NCI-H187 (cell line): ENCODE data around the gene TACC3.

Experiments used
- DNase-seq, 2 experiments: peaks; one replicate each; lab custom pipeline; 2025; lab: John Stamatoyannopoulos, UW

TACC3 gene

DNA sequence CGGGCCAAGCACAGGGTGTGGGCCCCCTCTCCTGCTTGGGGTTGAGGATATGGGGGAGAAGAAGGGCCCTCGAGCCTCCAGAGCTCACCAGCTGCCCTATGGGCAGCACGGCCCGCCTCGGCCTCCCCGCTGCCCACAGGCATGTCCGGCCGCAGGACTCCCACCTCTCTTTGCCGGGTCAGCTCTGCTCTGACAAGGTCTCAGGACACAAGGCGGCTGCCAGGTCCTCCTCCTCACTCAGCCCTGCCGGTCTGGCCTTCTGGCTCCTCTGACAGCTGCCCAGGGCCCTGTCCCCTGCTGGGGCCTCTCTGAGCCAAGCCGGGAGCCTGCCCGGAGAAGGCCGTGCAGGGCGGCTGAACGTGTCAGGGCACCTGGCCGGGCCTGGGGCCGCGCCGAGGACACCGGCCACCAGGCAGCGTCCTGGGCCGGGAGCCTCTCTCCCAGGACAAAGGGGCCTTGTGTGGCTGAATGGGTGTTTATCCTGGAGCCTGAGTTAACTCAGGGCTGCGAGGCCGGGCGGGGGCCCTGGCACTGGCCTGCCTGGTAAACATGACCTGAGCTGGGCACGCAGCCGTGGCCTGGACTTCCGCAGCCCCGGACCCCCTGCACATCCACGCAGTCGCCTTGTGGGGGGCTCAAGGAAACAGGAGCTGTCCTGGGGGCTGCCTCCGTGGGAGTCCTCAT, 25.7 kb downstream of the TACC3 start:
- no peak for DNase-seq

DNA sequence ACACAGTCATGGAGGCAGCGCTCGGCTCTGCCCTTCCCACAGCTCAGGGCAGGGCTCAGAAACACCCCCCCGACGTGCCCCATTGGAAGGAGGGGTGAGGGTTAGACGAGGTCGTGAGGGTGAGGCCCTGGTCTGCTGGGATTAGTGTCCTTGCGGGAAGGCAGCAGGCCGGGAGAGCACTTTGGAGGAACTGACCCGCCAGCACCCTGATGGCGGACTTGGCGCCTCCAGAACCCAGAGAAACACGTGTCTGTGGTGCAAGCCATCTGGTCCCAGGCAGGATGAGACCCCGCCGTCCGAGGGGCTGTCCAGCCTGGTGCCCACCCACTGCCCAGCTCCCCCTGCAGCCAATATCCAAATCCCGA, 26.3 kb downstream of the TACC3 start:
- no peak for DNase-seq

DNA sequence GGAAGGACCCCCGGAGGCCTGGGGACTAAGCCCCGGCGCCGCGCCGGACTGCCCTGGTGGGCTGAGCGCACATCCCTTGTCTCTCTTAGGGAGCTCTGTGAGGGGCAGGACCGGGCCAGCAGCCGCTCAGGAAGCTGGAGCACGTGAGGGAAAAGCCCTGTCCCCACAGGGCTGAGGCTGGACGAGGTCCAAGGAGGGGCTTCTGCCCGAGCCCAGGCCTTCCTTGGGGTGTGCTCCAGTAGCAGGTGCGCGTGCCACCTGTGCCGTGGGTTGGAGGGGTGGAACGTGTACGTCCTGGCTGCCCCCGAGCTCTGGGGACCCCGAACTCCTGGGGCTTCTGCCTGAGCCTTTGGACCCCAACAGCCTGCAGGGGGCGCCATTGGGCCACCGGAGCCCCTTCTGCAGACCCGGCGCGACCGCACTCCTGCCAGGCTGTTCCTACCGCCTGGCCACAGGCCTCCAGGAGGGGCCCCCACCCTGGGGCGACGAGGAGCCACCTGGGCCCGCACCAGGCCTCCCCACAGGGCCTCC, 27.2 kb downstream of the TACC3 start:
- peak; percentile 30 to 72 for DNase-seq

DNA sequence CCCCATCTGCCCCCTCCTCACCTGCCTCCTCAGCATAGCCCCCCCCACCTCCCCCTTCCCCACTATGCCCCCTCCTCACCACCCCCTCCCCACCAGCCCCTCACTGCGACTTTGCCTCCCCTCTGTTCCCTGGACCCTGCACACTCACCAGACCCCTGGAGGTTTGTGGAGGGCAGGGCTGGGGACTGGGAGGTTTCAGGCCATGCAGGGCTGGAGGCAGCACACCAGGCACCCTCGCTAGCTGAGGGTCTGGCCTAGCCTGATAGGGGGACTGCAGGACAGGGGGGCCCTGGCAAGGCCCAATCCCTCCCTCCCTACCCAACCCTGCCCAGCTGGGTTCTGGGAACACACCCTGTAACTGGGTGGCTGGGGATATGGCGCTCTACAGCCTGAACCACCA, 28.0 kb downstream of the TACC3 start:
- no peak for DNase-seq

DNA sequence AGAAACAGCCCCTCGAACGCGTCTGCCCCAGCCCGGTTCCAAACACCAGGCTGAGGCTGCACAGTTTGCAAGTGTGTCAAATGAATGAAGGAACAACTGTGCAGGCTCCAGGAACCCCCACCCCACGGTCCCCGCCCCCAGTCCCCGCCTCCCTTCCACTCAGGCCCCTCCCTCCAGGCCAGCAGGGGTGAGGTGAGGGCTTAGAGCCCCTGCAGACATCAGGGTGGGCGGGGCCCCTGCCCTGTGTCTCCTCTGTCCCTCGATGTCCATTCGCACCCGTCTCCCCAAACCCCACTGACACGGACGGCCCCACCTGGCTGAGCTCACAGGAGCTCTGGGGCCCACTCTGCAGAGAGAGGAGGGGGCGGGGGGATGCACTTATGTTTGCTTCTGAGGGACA, 28.5 kb downstream of the TACC3 start:
- DNase-seq = no peak

DNA sequence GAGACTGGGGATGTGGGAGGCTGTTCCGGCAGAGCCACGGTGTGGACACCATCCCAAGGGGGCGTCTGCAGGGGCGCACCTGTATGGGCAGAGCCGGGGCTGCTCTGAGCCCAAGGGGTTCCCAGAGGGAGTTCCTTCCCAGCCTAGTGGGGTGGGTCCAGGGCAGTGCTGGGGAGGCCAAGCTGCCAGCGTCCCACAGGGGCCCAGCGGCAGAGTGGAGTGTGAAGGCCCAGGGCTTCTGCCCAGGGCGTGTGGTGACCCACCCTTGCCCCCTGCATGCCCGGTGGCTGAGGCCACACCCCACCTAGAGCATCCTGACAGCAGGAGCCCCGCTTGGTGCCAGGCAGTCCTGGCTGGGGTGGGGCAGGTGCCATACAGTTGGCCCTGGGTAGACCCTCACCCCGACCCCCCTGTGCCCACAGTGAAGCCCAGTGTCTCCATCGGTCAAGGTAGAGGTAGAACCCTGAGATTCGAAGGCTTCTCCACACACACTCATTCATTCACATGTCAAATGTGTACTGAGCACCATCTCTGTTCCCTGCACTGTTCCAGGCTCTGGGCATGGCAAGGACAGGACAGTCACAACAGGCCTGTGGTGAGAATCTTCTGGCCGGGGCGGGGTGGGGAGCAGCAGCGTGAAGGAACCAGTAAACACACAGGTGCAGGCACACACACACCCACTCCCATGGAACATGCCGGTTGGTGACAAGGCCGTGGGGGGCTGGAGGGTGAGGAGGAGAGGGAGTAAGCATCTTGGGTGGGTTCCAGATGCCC, 29.2 kb downstream of the TACC3 start:
- no peak for DNase-seq

DNA sequence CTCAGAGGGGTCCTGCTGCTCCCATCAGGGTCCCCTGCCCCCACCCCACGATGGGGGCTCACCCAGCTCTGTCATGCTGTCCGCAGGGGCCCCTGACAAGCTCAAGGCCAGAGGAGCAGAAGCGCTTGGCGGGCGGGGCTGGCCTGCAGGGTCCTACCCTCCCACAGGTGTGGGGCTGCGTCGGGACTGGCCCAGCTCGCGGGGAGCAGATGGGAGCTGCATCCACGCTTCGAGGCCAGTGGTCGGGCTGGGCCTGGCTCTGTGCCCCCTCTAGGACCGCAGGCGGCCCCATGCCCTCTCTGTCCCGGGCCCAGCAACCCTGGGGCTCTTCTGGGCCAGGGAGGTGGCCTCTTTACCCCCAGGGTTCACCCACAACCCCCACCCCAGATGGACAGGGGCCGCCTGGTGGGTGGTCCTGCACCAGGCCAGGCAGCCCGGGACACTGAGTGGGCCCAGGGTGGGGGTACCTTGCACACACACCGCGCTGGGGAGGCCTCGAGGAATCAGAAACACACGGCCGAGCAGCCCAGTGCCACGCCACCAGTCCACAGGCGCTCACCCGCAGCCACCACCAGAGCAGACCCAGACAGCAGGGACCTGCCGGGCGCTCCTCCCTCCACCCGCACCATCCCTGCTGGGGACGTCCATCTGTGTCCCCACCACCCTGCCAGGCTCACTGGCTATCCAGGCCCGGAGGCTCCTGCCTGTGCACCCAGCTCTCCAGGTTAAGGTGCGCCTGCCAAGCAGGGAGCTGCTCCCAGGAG, 30.0 kb downstream of the TACC3 start:
- no peak for DNase-seq

DNA sequence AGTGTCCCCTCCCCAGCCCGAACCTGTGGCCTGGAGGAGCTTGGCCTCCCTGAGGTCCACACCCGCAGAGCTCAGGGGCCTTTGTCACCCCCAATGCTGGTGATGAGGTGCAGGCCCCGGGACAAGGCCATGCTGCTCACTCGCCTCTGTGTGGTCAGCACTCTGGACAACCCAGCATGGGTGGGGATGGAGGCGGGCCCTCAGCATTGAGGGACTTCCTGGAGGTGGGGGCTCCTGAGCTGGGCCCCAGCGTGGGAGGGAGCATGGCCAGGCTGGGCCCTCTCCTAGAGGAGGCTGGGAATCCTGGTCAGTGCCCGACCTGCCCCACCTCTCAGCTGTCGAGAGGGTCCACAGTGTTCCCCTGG, 30.6 kb downstream of the TACC3 start:
- no peak for DNase-seq

DNA sequence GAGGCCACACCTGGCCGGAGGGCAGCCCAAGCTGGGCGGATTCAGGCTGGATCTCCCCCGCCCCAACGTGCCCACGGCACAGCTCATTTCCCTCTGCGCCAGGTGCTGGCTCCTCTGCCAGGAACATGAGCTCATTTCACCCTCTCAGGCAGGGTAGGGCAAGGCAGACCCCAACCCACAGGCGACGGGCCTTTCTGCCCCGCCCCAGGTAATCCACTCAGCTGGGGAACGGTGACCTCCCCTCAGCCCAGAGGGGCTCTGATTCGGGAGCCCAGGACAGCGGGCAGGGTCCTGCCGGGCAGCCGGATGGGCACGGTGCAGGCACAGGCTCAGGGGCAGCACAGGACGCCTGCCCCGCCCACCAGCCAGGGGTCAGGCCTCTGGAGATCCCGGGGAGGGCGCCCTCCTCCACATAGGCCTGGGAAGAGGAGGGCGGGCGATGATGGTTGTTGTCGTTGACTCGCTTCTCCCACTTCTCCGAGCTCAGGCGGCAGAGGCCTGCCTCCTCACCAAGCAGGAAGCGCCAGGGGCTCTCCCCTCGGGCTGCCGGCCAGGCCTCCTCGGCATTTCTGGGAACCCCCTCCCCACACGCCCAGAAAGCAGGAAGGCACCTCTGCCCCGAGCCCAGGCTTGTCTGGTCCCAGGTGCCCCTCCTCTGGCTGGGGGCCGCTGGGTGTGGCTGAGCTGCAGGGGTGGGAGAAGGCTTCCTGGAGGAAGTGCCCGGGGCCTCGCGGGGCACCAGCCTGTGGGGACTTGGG, 31.1 kb downstream of the TACC3 start:
- no peak for DNase-seq

DNA sequence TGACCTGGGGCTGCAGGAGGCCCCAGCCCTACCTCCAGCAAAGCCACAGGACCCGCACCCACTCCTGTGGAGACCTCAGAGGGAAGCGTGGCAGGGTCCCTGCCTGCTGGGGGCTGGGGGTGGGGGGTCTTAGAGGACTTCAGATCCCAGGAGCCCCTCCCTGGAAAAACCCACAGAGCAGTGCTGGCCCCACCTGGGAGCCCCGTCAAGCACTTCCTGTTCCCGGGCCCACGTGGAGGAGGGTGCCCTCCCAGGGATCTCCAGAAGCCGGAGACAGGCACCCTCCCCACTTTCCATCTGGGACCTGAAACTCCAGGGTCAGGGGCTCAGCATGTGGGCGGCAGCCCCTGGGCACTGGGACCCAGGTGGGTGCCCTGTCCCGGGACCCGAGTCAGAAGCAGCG, 32.0 kb downstream of the TACC3 start:
- DNase-seq = no peak

DNA sequence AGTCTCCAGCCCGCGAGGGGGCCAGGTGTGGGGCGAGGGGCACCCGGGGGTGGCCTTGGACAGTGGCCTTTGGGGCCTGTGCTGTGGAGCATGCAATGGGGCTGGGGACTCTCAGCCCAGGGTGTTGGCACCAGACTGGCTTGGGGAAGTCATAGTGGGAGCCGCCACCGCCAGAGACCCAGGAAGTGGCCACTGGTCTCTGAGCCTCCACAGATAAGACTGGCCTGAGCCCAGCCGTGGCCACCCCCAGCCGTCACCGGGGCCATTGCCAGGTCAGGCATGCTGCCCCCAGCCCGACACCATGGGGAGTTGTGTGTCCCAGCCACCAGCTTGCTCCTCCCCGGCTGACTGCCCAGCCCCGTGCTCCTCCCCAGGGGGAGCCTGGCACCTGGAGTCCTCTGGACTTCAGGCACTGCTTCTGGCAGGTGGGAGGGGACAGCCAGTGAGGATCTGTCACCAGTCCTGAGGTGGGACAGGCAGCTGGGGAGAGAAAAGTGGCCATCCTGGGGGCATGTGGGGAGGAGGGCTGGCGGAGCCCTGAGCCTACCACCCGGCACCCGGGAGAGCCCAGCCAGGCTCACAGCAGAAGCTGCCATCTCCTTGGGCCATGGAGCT, 32.5 kb downstream of the TACC3 start:
- DNase-seq = no peak

DNA sequence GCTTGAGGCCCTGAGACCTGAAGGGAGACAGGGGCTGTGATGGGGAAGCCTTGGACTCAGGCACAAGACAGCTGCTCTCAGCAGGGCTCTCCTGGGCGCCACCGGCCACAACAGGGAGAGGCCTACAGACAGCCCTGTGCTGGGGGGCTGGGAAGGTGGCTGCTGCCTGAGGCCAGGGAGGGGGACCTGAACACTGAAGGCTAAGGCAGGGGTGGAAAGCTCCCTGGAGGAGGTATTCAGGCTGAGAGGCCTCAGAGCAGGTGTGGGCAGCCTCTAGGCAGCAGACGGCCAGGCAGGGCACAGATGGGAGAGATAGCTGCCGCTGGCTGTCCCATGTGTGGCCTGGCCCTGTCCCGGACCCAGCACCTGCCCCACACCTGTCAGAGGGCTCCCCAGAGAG, 33.0 kb downstream of the TACC3 start:
- DNase-seq = no peak

DNA sequence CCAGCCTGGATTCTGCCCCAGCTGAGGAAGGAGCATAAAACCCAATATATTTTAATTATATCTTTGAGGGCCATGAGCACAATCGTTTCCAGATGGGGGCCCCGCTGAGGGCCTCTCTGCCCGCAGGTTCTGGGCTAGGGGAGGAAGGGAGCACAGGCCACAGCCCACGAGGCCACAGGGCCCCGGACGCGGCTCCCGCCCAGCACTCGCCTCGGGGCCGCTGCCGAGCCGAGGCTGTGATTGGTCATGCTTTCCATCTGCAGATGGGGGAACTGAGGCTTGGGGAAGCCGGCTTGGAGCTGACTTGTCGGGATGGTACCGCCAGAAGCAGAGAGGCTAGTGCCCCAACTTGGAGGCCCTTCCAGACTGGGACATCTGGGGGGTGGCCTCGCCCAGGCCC, 34.0 kb downstream of the TACC3 start:
- DNase-seq = no peak

DNA sequence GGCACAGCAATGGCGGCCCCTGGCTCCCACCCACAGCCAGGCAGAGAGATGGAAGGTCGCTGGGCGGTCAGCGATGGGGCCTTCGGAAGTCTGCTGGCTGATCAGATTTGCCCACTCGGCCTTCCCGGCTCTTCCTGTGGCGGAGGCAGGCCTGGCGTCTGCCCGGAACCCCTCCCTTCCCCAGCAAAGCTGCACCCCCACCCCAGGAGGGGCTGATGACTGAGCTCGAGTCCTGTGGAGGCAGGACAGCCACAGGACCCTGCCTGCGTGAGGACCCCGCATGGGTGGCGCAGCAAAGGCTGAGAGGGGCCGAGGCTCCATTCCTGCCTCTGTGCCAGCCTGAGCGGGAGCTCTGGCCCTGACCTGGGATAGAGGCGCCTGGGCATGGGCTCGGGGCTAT, 34.8 kb downstream of the TACC3 start:
- DNase-seq = no peak

DNA sequence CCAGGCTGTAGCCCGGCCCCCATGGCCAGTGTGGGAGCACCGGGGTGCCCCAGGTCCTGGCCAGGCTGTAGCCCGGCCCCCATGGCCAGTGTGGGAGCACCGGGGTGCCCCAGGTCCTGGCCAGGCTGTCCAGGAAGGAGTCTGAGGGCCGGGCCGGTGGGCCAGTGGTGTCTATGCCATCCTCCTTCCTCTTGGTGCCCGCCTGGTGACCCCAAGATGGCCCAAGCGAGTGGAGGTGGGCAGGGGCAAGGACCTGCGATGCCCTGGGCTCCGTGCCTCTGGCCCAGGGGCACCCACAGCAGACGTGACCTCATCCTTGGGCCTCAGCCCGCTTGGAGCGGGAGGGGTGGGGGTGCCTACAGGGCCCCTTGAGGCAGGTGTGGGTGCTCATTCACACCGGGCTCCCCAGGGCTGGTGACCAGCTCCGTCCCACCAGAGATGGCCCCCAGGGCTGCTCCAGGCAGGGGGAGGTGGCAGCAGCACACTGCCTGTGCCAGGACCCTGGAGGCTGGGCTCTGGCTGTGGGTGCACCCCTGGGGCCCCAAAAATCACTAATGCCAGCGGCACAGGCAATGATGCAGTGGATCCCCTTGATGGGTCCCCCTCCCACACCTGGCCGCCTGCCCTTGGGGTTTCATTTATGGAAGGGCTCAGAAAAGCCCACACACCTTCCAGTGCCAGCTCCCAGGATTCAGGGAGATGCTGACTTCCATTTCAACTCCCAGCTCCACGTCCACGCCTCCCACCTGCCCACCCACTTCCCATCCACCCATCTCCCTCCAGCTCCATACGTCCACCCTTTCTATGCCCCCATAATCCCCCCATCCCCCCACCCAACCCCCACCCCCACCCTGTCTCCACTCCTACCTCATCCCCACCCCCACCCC, 35.8 kb downstream of the TACC3 start:
- no peak for DNase-seq

DNA sequence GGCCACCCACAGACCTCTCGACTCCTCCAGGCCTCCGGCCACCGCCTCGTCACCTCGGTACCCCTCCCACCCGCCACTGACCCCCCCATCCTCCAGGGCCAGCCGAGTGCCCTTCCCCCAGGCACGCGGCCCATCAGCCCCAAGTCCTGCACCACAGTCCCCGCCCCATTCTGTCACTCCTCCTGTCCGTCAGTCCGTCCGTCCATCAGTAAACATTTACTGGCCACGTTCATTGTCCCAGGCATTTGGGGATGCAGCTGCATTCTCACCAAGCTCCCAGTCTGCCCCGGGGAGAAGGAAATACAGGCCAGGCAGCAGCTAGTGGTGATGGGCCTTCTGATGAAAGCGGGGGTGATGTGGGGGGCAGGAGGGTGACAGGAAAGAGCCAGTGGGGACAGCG, 36.5 kb downstream of the TACC3 start:
- no peak for DNase-seq

DNA sequence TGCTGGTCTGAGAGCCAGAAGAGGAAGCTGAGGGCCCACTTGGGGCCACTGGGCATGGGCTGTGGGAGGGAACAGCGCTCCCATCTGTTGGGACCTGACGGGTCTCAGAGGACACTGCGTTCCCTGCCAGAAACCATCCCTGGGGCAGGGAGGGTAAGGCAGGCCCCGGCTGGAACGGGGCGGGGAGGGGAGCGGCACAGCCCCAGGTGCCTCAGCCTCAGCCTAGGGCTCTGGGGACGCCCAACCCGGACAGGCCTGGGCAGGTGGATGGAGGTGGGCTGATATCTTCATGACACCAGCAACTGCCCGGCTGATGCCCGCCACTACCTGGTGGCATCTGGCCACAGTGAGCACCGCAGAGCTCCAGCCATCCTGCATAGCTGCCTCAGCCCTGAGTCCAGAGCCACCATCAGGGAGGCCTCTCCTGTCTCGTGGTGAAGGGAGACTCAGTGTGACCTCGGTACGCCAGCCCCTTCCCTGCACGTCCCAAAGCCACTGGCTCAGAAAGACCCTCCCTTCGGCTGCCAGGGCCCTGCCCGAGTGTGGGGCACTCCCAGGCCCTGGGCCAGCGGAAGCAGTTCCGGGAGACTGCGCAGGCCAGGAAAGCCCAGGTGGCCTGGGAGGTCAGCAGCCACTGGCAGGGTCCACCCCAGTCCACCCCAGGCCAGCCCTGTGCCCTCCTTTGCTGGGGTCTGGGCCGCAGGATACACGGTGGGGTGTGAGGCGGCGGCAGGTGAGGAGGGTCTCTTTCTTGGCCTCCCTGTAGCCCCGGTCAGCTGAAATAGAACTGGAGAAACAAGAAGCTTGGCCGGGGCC, 37.2 kb downstream of the TACC3 start:
- DNase-seq = no peak

DNA sequence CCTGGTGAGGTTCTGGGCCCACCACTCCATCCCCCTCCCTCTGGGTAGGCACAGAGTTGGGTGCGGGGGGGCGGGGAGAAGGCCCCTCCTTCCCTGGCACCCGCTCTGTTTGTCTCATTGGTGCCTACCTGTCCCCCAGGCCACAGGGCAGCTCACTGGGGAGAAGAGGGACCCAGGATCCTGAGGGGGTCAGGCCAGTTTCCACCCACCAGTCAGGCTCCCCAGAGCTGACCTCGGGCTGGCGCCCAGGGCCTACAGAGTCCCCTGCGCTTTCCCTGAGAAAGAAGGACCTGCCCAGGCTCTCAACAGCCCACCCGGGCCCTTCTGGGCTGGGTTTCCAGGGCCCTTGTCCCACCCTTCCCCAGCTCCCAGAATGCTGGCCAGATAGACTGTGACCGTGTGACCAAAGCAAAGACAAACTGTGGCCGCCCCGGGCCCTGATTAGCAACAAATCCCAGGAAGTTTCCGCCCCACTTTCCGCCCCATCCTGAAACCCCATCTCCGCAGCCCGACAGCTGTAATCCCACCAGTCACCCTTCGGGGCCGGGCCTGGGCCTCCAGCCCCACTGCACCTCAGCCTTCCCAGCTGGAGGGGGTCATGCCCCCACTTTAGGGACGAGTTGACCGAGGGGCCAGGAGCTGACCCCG, 38.0 kb downstream of the TACC3 start:
- DNase-seq = no peak

DNA sequence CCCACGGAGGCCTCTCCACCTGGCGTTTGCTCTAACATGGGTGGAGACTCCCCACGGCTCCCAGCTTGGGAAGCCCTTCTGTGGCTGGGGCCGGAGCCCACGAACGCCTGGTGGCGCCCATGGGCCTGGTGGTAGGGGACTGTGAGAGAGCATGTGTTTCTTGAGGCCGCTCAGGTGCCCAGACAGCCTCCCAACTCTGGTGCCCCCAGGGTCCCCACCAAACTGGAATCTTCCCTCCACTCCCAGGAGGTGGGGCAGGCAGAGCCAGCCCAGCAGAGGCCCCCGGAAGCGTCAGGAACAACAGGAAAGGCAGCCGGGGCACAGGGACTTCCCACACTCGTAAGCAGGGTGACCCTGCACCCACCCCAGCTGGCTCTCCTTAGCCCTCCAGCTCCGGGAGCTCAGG, 38.5 kb downstream of the TACC3 start:
- no peak for DNase-seq
